ENCODE data around the gene LCNL1. TPM values are rescaled to one million over a fixed set of nuclear protein-coding genes. Genes with fewer than 3 reads are reported as not detected.

LCNL1 gene
- not detected in 2 replicates for total RNA-seq

GRCh38 chr9:136982232-136983051, at the start of gene LCNL1:
TSS of gene LCNL1 (plus strand) at chr9:136982993. CDS start at chr9:136983587, 594 bp downstream.

GRCh38 chr9:136944519-136945332, 38.1 kb upstream of the LCNL1 start, which contains the start of the genes C8G and FBXW5:
TSS of gene C8G (plus strand) at chr9:136945243. CDS start at chr9:136945321, 78 bp downstream.
TSS of gene FBXW5 (minus strand) at chr9:136944738. CDS start at chr9:136944083, 655 bp downstream.

GRCh38 chr9:136951541-136952320, 31.1 kb upstream of the LCNL1 start, which contains the start of gene LCN12:
TSS of gene LCN12 (plus strand) at chr9:136952273. CDS start at chr9:136952328, 55 bp downstream.

GRCh38 chr9:136977223-136977622, 5.6 kb upstream of the LCNL1 start, which contains the start of gene PTGDS:
TSS of gene PTGDS (plus strand) at chr9:136977504. CDS start at chr9:136977579, 75 bp downstream.

GRCh38 chr9:136991993-136992818, 9.4 kb downstream of the LCNL1 start, which contains the start of gene PAXX:
TSS of gene PAXX (plus strand) at chr9:136992422. CDS start at chr9:136992444, 22 bp downstream.

GRCh38 chr9:136996361-136997292, 13.8 kb downstream of the LCNL1 start, which contains the start of gene CLIC3:
TSS of gene CLIC3 (minus strand) at chr9:136996568. CDS start at chr9:136996543, 25 bp downstream.

GRCh38 chr9:137027369-137028262, 44.8 kb downstream of the LCNL1 start, which contains the start of gene ABCA2:
TSS of gene ABCA2 (minus strand) at chr9:137028237. CDS start at chr9:137028140, 97 bp downstream.

GRCh38 chr9:137031904-137032640, 49.3 kb downstream of the LCNL1 start, which contains the start of gene FUT7:
TSS of gene FUT7 (minus strand) at chr9:137032088. CDS start at chr9:137031991, 97 bp downstream.

Other genes starting within 250 kb of the LCNL1 start
- 0.44 TPM in 1 of 2 replicates, not detected in the other for gene LCN10, start 240.1 kb upstream of the LCNL1 start, total RNA-seq
- gene LCN6, start 234.5 kb upstream of the LCNL1 start, total RNA-seq, result 0.34 TPM in 1 of 2 replicates, not detected in the other
- gene LCN8, start 224.8 kb upstream of the LCNL1 start, total RNA-seq, result not detected in 2 replicates
- gene LCN15, start 218.5 kb upstream of the LCNL1 start, total RNA-seq, result 1.6 TPM in 1 of 2 replicates, not detected in the other
- 113 and 125 TPM in 2 replicates for gene TMEM141, start 191.6 kb upstream of the LCNL1 start, total RNA-seq
- gene CCDC183, start 186.7 kb upstream of the LCNL1 start, total RNA-seq, result not detected in 2 replicates
- 110 and 124 TPM in 2 replicates for gene RABL6, start 175.0 kb upstream of the LCNL1 start, total RNA-seq
- 0.93 and 1.5 TPM in 2 replicates for gene AJM1, start 140.5 kb upstream of the LCNL1 start, total RNA-seq
- gene PHPT1, start 133.6 kb upstream of the LCNL1 start, total RNA-seq, result 173 and 189 TPM in 2 replicates
- gene MAMDC4, start 130.6 kb upstream of the LCNL1 start, total RNA-seq, result 1.6 and 1.9 TPM in 2 replicates
- gene EDF1, start 116.7 kb upstream of the LCNL1 start, total RNA-seq, result 413 and 485 TPM in 2 replicates
- 17.3 and 18.3 TPM in 2 replicates for gene TRAF2, start 96.5 kb upstream of the LCNL1 start, total RNA-seq
- gene FBXW5, start 38.3 kb upstream of the LCNL1 start, total RNA-seq, result 202 and 226 TPM in 2 replicates
- gene C8G, start 37.8 kb upstream of the LCNL1 start, total RNA-seq, result 0.20 and 0.84 TPM in 2 replicates
- not detected in 2 replicates for gene LCN12, start 30.7 kb upstream of the LCNL1 start, total RNA-seq
- not detected in 2 replicates for gene PTGDS, start 5.5 kb upstream of the LCNL1 start, total RNA-seq
- gene PAXX, start 9.4 kb downstream of the LCNL1 start, total RNA-seq, result 53.2 and 65.9 TPM in 2 replicates
- 0.40 TPM in 1 of 2 replicates, not detected in the other for gene CLIC3, start 13.6 kb downstream of the LCNL1 start, total RNA-seq
- gene ABCA2, start 45.2 kb downstream of the LCNL1 start, total RNA-seq, result 6.9 and 7.3 TPM in 2 replicates
- not detected in 2 replicates for gene FUT7, start 49.1 kb downstream of the LCNL1 start, total RNA-seq
- gene NPDC1, start 63.2 kb downstream of the LCNL1 start, total RNA-seq, result 67.3 and 71.1 TPM in 2 replicates
- not detected in 2 replicates for gene ENTPD2, start 71.1 kb downstream of the LCNL1 start, total RNA-seq
- gene SAPCD2, start 87.6 kb downstream of the LCNL1 start, total RNA-seq, result 28.1 and 30.2 TPM in 2 replicates
- gene UAP1L1, start 94.5 kb downstream of the LCNL1 start, total RNA-seq, result 21.9 and 23.0 TPM in 2 replicates
- gene MAN1B1, start 104.0 kb downstream of the LCNL1 start, total RNA-seq, result 69.4 and 75.7 TPM in 2 replicates
- gene DPP7, start 131.7 kb downstream of the LCNL1 start, total RNA-seq, result 88.5 and 107 TPM in 2 replicates
- not detected in 2 replicates for gene GRIN1, start 156.2 kb downstream of the LCNL1 start, total RNA-seq
- not detected in 2 replicates for gene LRRC26, start 187.1 kb downstream of the LCNL1 start, total RNA-seq
- gene TMEM210, start 189.1 kb downstream of the LCNL1 start, total RNA-seq, result not detected in 2 replicates
- 17.6 and 25.1 TPM in 2 replicates for gene ANAPC2, start 205.6 kb downstream of the LCNL1 start, total RNA-seq
- 127 and 150 TPM in 2 replicates for gene SSNA1, start 205.7 kb downstream of the LCNL1 start, total RNA-seq
- gene TPRN, start 217.7 kb downstream of the LCNL1 start, total RNA-seq, result 6.9 and 7.7 TPM in 2 replicates
- 36.2 and 39.1 TPM in 2 replicates for gene TMEM203, start 222.7 kb downstream of the LCNL1 start, total RNA-seq
- gene NDOR1, start 222.7 kb downstream of the LCNL1 start, total RNA-seq, result 13.4 and 16.6 TPM in 2 replicates
- not detected in 2 replicates for gene RNF208, start 239.2 kb downstream of the LCNL1 start, total RNA-seq
- gene CYSRT1, start 242.2 kb downstream of the LCNL1 start, total RNA-seq, result 0.20 and 0.25 TPM in 2 replicates
- gene RNF224, start 244.5 kb downstream of the LCNL1 start, total RNA-seq, result not detected in 2 replicates
- not detected in 2 replicates for gene SLC34A3, start 247.9 kb downstream of the LCNL1 start, total RNA-seq

All from mammary microvascular endothelial cell (primary cell).